HepG2 (cell line): ENCODE measurements around the gene MICAL3. TPM values are rescaled to one million over a fixed set of nuclear protein-coding genes. Genes with fewer than 3 reads are reported as not detected.

ENCODE experiments used
- BRCA1 ChIP-seq: sonication (generic); formaldehyde crosslinking; IDR thresholded peaks from 2 replicates; pipeline ENCODE4 v1.4.0; 2020; ENCODE audit warnings: missing genetic modification reagents
- ELF4 ChIP-seq: sonication (generic); formaldehyde crosslinking; IDR thresholded peaks from 2 replicates; pipeline ENCODE4 v1.5.0; 2020; ENCODE audit warnings: missing genetic modification reagents, mild to moderate bottlenecking, moderate library complexity, borderline replicate concordance
- HDAC2 ChIP-seq: sonication (generic); formaldehyde crosslinking; IDR thresholded peaks from 2 replicates; pipeline ENCODE4 v1.4.0; 2020; ENCODE audit warnings: missing genetic modification reagents
- KLF16 ChIP-seq, 2 experiments: sonication (generic) in 1 of 2; formaldehyde crosslinking in 1 of 2; IDR thresholded peaks; 2 replicates each; pipeline versions ENCODE4 v1.6.1 to v1.8.0; 2016 to 2023; ENCODE audit warnings: missing genetic modification reagents in 2 of 2, missing compliant biosample characterization in 1 of 2
- SAFB2 ChIP-seq: sonication (generic); formaldehyde crosslinking; IDR thresholded peaks from 2 replicates; pipeline ENCODE4 v1.5.1; 2020; ENCODE audit warnings: missing genetic modification reagents, low read depth, mild to moderate bottlenecking, borderline replicate concordance
- SMAD9 ChIP-seq: sonication (generic); formaldehyde crosslinking; IDR thresholded peaks from 2 replicates; pipeline ENCODE4 v1.5.1; 2020; ENCODE audit warnings: mild to moderate bottlenecking, missing genetic modification reagents
- TAF1 ChIP-seq: sonication (generic); formaldehyde crosslinking; IDR thresholded peaks from 2 replicates; pipeline ENCODE4 v1.4.0; 2020; ENCODE audit warnings: missing genetic modification reagents
- ZFP41 ChIP-seq: sonication (generic); formaldehyde crosslinking; IDR thresholded peaks from 2 replicates; pipeline ENCODE4 v1.4.0; 2020; ENCODE audit warnings: mild to moderate bottlenecking, missing genetic modification reagents, borderline replicate concordance
- ZFX ChIP-seq: sonication (generic); formaldehyde crosslinking; IDR thresholded peaks from 2 replicates; pipeline ENCODE4 v1.4.0; 2020; ENCODE audit warnings: mild to moderate bottlenecking, low read depth, missing genetic modification reagents, moderate library complexity
- ZNF260 ChIP-seq: sonication (generic); formaldehyde crosslinking; IDR thresholded peaks from 2 replicates; pipeline ENCODE4 v1.4.0; 2020; ENCODE audit warnings: missing genetic modification reagents, low read depth, mild to moderate bottlenecking, borderline replicate concordance
- ZNF331 ChIP-seq: sonication (generic); formaldehyde crosslinking; IDR thresholded peaks from 2 replicates; pipeline ENCODE4 v1.4.0; 2020; ENCODE audit warnings: missing genetic modification reagents
- ZNF441 ChIP-seq: sonication (generic); formaldehyde crosslinking; IDR thresholded peaks from 2 replicates; pipeline ENCODE4 v1.7.0; 2021; ENCODE audit warnings: missing genetic modification reagents, borderline replicate concordance
- ZNF550 ChIP-seq: sonication (generic); formaldehyde crosslinking; IDR thresholded peaks from 2 replicates; pipeline ENCODE4 v1.4.0; 2020; ENCODE audit warnings: mild to moderate bottlenecking, missing genetic modification reagents, borderline replicate concordance
- ZNF567 ChIP-seq: sonication (generic); formaldehyde crosslinking; IDR thresholded peaks from 2 replicates; pipeline ENCODE4 v1.8.1; 2023; ENCODE audit warnings: mild to moderate bottlenecking, missing genetic modification reagents, borderline replicate concordance
- ZNF766 ChIP-seq: sonication (generic); formaldehyde crosslinking; IDR thresholded peaks from 2 replicates; pipeline ENCODE4 v1.5.0; 2020; ENCODE audit warnings: missing genetic modification reagents, borderline replicate concordance
- ZSCAN30 ChIP-seq: sonication (generic); formaldehyde crosslinking; IDR thresholded peaks from 2 replicates; pipeline ENCODE4 v1.5.0; 2020; ENCODE audit warnings: mild to moderate bottlenecking, missing genetic modification reagents
- polyA plus RNA-seq, 8 experiments: library from polyadenylated mRNA; depleted of rRNA in 3 of 8; stranded (reverse) in 7 of 8; unstranded in 1 of 8; fragments of >200 nt; fragmentation: Illumina TruSeq in 4 of 8; extraction: Trizol in 4 of 8; gene quantifications; 2 replicates each; pipeline versions ENCODE4 v1.2.1 to v1.2.3, GENCODE V29; 2011 to 2016; ENCODE audit warnings: low read depth in 4 of 8, missing spikeins in 1 of 8, mixed read lengths in 1 of 8; ENCODE audit not compliant: insufficient read depth in 1 of 8
- total RNA-seq, 5 experiments: library from RNA; depleted of rRNA; stranded (reverse); fragments of >200 nt; fragmentation: Illumina TruSeq; extraction: Trizol; gene quantifications; 2 replicates each; pipeline ENCODE4 v1.2.3, GENCODE V29; 2016; ENCODE audit warnings: low read depth in 1 of 5
- TF ChIP-seq, protein P1 (sequence below): sonication (generic); formaldehyde crosslinking; IDR thresholded peaks from 2 replicates; pipeline ENCODE4 v1.4.0; 2020; ENCODE audit warnings: missing genetic modification reagents, borderline replicate concordance
- TF ChIP-seq, protein P2 (sequence below): sonication (generic); formaldehyde crosslinking; IDR thresholded peaks from 2 replicates; pipeline ENCODE4 v1.8.0; 2022; ENCODE audit warnings: mild to moderate bottlenecking, missing genetic modification reagents, moderate library complexity
- TF ChIP-seq, protein P3 (sequence below): IDR thresholded peaks from 2 replicates; pipeline ENCODE4 v1.6.1; 2016
- TF ChIP-seq, protein P4 (sequence below): sonication (generic); formaldehyde crosslinking; IDR thresholded peaks from 2 replicates; pipeline ENCODE4 v1.4.0; 2020; ENCODE audit warnings: missing genetic modification reagents
- TF ChIP-seq, protein P5 (sequence below): fragments of 450-650 bp; IDR thresholded peaks from 2 replicates; pipeline ENCODE4 v1.6.1; 2016

MICAL3 gene
- total and polyA plus RNA-seq, 2 of the 13 experiments (the other 11 are each of a cell fraction or from before 2014, with no cell fraction given): 5.3 to 12.5 TPM

DNA sequence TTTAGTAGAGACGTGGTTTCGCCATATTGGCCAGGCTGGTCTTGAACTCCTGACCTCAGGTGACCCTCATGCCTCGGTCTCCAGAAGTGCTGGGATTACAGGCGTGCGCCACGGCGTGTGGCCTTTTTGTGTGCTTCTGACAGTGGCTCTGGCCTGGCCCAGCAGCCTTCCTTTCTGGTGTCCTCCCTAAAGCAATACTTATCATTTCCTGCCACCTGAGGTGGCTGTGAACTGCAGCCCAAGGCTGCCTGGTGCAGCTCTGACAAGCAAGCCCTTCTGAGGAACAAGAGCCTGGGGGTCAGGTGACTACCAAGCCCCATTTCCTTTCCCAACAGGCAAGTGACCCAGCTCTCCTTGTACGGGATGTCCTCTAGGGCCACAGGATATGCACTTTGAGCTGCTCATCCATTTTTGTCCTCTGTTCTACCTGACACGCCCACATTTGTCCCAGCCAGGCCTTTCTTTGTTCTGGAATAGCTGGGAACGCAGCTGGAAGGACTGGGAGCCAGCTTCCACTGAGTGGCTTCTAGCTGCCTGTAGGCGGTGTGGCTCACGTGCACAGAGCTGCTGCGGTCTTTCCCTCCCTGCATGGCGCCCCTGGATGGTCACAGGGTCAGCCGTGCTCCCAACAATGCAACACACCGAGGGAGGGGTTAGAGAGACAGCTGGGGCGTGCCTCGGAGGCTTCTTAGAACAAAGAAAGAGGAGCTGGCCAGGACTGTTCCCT, 237.8 kb downstream of the MICAL3 start (continued):
- TF ChIP-seq, protein P1, sequence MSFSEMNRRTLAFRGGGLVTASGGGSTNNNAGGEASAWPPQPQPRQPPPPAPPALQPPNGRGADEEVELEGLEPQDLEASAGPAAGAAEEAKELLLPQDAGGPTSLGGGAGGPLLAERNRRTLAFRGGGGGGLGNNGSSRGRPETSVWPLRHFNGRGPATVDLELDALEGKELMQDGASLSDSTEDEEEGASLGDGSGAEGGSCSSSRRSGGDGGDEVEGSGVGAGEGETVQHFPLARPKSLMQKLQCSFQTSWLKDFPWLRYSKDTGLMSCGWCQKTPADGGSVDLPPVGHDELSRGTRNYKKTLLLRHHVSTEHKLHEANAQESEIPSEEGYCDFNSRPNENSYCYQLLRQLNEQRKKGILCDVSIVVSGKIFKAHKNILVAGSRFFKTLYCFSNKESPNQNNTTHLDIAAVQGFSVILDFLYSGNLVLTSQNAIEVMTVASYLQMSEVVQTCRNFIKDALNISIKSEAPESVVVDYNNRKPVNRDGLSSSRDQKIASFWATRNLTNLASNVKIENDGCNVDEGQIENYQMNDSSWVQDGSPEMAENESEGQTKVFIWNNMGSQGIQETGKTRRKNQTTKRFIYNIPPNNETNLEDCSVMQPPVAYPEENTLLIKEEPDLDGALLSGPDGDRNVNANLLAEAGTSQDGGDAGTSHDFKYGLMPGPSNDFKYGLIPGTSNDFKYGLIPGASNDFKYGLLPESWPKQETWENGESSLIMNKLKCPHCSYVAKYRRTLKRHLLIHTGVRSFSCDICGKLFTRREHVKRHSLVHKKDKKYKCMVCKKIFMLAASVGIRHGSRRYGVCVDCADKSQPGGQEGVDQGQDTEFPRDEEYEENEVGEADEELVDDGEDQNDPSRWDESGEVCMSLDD (CRISPR knock-in tag): no peak
- TF ChIP-seq ZFP41 (CRISPR knock-in tag) (no peak), KLF16 (CRISPR knock-in tag; IDR thresholded peaks at IDR 0.05) (no peak), SMAD9 (CRISPR knock-in tag) (no peak), ZNF550 (CRISPR knock-in tag) (0 out of 2 replicates have a peak, but pooled peaks have one; percentile 73), HDAC2 (CRISPR knock-in tag) (no peak), ELF4 (CRISPR knock-in tag) (no peak), ZNF331 (CRISPR knock-in tag) (no peak), ZNF260 (CRISPR knock-in tag) (0 out of 2 replicates have a peak, but pooled peaks have one; percentile 48), ZNF567 (CRISPR knock-in tag) (peak; percentile 81; the same call in 1 of the 2 replicates), TAF1 (CRISPR knock-in tag) (peak; percentile 32; the same call in 1 of the 2 replicates), ZNF441 (CRISPR knock-in tag) (no peak), ZSCAN30 (CRISPR knock-in tag) (no peak), BRCA1 (0 out of 2 replicates have a peak, but pooled peaks have one; percentile 43), SAFB2 (CRISPR knock-in tag) (no peak), ZFX (CRISPR knock-in tag) (peak; percentile 52; the same call in 1 of the 2 replicates), ZNF766 (CRISPR knock-in tag) (no peak)
- TF ChIP-seq, protein P2, sequence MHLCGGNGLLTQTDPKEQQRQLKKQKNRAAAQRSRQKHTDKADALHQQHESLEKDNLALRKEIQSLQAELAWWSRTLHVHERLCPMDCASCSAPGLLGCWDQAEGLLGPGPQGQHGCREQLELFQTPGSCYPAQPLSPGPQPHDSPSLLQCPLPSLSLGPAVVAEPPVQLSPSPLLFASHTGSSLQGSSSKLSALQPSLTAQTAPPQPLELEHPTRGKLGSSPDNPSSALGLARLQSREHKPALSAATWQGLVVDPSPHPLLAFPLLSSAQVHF: no peak
- TF ChIP-seq, protein P3, sequence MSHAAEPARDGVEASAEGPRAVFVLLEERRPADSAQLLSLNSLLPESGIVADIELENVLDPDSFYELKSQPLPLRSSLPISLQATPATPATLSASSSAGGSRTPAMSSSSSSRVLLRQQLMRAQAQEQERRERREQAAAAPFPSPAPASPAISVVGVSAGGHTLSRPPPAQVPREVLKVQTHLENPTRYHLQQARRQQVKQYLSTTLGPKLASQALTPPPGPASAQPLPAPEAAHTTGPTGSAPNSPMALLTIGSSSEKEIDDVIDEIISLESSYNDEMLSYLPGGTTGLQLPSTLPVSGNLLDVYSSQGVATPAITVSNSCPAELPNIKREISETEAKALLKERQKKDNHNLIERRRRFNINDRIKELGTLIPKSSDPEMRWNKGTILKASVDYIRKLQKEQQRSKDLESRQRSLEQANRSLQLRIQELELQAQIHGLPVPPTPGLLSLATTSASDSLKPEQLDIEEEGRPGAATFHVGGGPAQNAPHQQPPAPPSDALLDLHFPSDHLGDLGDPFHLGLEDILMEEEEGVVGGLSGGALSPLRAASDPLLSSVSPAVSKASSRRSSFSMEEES (CRISPR knock-in tag): peak; percentile 35; the same call in 1 of the 2 replicates
- TF ChIP-seq, protein P4, sequence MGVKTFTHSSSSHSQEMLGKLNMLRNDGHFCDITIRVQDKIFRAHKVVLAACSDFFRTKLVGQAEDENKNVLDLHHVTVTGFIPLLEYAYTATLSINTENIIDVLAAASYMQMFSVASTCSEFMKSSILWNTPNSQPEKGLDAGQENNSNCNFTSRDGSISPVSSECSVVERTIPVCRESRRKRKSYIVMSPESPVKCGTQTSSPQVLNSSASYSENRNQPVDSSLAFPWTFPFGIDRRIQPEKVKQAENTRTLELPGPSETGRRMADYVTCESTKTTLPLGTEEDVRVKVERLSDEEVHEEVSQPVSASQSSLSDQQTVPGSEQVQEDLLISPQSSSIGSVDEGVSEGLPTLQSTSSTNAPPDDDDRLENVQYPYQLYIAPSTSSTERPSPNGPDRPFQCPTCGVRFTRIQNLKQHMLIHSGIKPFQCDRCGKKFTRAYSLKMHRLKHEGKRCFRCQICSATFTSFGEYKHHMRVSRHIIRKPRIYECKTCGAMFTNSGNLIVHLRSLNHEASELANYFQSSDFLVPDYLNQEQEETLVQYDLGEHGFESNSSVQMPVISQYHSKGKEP (CRISPR knock-in tag): no peak
- TF ChIP-seq, protein P5, sequence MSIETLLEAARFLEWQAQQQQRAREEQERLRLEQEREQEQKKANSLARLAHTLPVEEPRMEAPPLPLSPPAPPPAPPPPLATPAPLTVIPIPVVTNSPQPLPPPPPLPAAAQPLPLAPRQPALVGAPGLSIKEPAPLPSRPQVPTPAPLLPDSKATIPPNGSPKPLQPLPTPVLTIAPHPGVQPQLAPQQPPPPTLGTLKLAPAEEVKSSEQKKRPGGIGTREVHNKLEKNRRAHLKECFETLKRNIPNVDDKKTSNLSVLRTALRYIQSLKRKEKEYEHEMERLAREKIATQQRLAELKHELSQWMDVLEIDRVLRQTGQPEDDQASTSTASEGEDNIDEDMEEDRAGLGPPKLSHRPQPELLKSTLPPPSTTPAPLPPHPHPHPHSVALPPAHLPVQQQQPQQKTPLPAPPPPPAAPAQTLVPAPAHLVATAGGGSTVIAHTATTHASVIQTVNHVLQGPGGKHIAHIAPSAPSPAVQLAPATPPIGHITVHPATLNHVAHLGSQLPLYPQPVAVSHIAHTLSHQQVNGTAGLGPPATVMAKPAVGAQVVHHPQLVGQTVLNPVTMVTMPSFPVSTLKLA: no peak
